ENCODE data around the gene CIDEB. TPM values are rescaled to one million over a fixed set of nuclear protein-coding genes. Genes with fewer than 3 reads are reported as not detected.

CIDEB gene
- total and polyA plus RNA-seq, 2 of the 13 experiments (the other 11 are each of a cell fraction or from before 2014, with no cell fraction given) = 35.8 to 110 TPM

DNA sequence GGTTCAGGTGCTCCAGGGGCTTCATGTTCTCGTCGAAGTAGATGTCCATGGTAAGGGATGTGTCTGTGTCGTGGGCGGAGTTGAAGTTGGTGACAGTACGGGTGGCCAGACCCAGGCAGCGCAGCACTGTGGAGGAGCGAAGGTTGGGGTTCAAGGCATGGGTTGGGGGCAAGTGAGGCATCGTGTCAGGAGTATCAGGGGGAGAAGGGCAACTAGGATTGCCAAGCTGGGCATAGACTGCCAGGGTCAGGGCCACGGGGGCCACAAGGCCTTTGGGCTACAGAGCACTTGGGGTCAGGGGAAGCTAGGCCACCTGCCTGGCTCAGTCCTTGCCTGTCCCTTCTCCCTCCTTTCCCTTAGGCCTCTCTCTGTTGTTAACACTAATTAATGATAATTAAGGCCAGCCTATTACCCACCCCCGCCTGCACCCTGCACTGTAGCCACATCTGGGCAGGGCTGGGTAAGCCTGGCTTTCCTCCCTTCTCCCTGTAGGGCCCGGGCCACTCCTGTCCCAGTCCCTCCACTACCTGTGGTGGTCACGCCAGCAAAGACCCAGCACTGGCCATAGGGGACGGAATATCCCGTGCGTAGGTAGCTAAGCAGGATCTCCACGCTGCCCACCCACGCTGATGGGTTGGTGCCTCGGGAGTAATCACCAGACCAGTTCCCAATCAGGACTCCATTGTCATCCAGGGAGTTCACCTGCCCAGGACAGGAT lies 49.1 kb downstream of the CIDEB start (continued):
- TF ChIP-seq, protein P1, sequence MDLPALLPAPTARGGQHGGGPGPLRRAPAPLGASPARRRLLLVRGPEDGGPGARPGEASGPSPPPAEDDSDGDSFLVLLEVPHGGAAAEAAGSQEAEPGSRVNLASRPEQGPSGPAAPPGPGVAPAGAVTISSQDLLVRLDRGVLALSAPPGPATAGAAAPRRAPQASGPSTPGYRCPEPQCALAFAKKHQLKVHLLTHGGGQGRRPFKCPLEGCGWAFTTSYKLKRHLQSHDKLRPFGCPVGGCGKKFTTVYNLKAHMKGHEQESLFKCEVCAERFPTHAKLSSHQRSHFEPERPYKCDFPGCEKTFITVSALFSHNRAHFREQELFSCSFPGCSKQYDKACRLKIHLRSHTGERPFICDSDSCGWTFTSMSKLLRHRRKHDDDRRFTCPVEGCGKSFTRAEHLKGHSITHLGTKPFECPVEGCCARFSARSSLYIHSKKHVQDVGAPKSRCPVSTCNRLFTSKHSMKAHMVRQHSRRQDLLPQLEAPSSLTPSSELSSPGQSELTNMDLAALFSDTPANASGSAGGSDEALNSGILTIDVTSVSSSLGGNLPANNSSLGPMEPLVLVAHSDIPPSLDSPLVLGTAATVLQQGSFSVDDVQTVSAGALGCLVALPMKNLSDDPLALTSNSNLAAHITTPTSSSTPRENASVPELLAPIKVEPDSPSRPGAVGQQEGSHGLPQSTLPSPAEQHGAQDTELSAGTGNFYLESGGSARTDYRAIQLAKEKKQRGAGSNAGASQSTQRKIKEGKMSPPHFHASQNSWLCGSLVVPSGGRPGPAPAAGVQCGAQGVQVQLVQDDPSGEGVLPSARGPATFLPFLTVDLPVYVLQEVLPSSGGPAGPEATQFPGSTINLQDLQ (CRISPR knock-in tag; IDR thresholded peaks at IDR 0.05) = no peak
- TF ChIP-seq RXRA (CRISPR knock-in tag; IDR thresholded peaks at IDR 0.05) (peak; percentile 10; the same call in 1 of the 2 replicates), MED1 (CRISPR knock-in tag; IDR thresholded peaks at IDR 0.05) (no peak), NAIF1 (CRISPR knock-in tag; IDR thresholded peaks at IDR 0.05; ENCODE audit: borderline replicate concordance) (no peak)
- TF ChIP-seq, protein P2, sequence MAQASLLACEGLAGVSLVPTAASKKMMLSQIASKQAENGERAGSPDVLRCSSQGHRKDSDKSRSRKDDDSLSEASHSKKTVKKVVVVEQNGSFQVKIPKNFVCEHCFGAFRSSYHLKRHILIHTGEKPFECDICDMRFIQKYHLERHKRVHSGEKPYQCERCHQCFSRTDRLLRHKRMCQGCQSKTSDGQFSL (CRISPR knock-in tag; IDR thresholded peaks at IDR 0.05) = no peak
- TF ChIP-seq, protein P3, sequence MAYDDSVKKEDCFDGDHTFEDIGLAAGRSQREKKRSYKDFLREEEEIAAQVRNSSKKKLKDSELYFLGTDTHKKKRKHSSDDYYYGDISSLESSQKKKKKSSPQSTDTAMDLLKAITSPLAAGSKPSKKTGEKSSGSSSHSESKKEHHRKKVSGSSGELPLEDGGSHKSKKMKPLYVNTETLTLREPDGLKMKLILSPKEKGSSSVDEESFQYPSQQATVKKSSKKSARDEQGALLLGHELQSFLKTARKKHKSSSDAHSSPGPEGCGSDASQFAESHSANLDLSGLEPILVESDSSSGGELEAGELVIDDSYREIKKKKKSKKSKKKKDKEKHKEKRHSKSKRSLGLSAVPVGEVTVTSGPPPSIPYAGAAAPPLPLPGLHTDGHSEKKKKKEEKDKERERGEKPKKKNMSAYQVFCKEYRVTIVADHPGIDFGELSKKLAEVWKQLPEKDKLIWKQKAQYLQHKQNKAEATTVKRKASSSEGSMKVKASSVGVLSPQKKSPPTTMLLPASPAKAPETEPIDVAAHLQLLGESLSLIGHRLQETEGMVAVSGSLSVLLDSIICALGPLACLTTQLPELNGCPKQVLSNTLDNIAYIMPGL (CRISPR knock-in tag; IDR thresholded peaks at IDR 0.05; ENCODE audit: borderline replicate concordance in 1 of 2, low read depth in 1 of 2) = no peak

DNA sequence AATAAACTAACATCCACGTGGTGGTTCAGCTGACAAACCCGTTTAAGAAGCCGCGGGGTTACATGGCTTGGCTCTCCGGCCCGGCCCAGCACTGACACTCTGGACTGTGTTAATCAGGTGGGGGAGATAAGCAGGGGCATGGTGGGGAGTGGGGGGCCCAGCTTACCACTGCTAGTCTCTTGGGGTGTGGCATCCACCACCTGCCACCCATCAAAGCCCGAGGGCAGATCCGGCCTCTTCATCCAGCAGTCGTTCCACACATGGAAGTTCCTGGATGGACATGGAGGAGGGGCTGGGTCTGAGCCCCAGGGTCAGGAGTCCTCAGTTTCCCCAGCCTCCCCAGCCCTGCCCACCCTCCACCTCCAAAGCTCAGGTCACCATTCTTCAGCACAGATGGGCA lies 49.7 kb downstream of the CIDEB start:
- no peaks in the 10 kb centered on the region for H3K9me3 ChIP-seq (ENCODE audit: low read length)
- no peak overlapping the region for H3K9ac ChIP-seq (ENCODE audit: insufficient read depth, low read depth, low read length)
- no peaks in the 10 kb centered on the region for H3K27me3 ChIP-seq (ENCODE audit: control insufficient read depth in 1 of 2, insufficient read depth in 2 of 2, low read length in 2 of 2)
- BruUV-seq (replicated peaks) = no TSS peak
- no peak for FAIRE-seq
- peaks cover 36% of the 10 kb centered on the region for H3K4me1 ChIP-seq (ENCODE audit: insufficient read depth, low read length)
- H3K79me2 ChIP-seq (ENCODE audit: insufficient read depth, low read length) = no peaks in the 10 kb centered on the region
- ChIA-PET CTCF (ENCODE audit: low intra/inter-chr PET ratio, low total read pairs) (no interaction called here), POLR2A (interaction anchor here (1.6 to 13.2 kb wide), 3 partner anchors 12 to 16 kb away, joined by 7 to 254 read pairs (median 40); partner anchors contain the start of genes RABGGTA and TINF2)
- no peak overlapping the region for H2AFZ ChIP-seq (ENCODE audit: low read length)
- peaks cover 0 to 1% of the 10 kb centered on the region in 2 experiments; a peak in 1 of 5 replicates for H3K36me3 ChIP-seq (replicated peaks in 1 of 2; ENCODE audit: control insufficient read depth in 1 of 2, insufficient read depth in 2 of 2, low read length in 2 of 2)
- 91% methylated on average over 9 of the region's 9 CpGs for WGBS (ENCODE audit: low lambda C conversion rate)
- in situ Hi-C loops (cut with HindIII; ENCODE audit: extremely low pct_ligation_motif_present, low pct_unique_long_range_greater_than_20kb) (no loop called here), intact Hi-C loops (cut with micrococcal nuclease; ENCODE audit: unreplicated experiment) (no loop called here)
- ATAC-seq = no peak
- no peak for DNase-seq (ENCODE audit: low spot score)
- no peak overlapping the region for H3K27ac ChIP-seq (ENCODE audit: extremely low read length, insufficient read depth, low read length)
- H3K4me2 ChIP-seq (ENCODE audit: low read depth, low read length) = no peak overlapping the region
- H3K4me3 ChIP-seq (replicated peaks in 1 of 3; ENCODE audit: insufficient read depth in 1 of 3, low read depth in 2 of 3, low read length in 3 of 3) = no peak overlapping the region
- H4K20me1 ChIP-seq (ENCODE audit: insufficient read depth, low read length) = no peaks in the 10 kb centered on the region
- TF ChIP-seq ESRRA (CRISPR knock-in tag; IDR thresholded peaks at IDR 0.05; ENCODE audit: low read depth) = no peak
- TF ChIP-seq NFKB2 (CRISPR knock-in tag; IDR thresholded peaks at IDR 0.05; ENCODE audit: borderline replicate concordance) = no peak
- TF ChIP-seq, protein P4, sequence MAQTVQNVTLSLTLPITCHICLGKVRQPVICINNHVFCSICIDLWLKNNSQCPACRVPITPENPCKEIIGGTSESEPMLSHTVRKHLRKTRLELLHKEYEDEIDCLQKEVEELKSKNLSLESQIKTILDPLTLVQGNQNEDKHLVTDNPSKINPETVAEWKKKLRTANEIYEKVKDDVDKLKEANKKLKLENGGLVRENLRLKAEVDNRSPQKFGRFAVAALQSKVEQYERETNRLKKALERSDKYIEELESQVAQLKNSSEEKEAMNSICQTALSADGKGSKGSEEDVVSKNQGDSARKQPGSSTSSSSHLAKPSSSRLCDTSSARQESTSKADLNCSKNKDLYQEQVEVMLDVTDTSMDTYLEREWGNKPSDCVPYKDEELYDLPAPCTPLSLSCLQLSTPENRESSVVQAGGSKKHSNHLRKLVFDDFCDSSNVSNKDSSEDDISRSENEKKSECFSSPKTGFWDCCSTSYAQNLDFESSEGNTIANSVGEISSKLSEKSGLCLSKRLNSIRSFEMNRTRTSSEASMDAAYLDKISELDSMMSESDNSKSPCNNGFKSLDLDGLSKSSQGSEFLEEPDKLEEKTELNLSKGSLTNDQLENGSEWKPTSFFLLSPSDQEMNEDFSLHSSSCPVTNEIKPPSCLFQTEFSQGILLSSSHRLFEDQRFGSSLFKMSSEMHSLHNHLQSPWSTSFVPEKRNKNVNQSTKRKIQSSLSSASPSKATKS (CRISPR knock-in tag; IDR thresholded peaks at IDR 0.05) = no peak
- TF ChIP-seq U2AF2 (IDR thresholded peaks at IDR 0.05; ENCODE audit: low read depth, low read length) = no peak
- no peak for TF ChIP-seq KDM4B (CRISPR knock-in tag; IDR thresholded peaks at IDR 0.05)
- no peak for TF ChIP-seq ZNF749 (CRISPR knock-in tag; IDR thresholded peaks at IDR 0.05; ENCODE audit: borderline replicate concordance)

Data from HepG2 (cell line).